MCF 10A (cell line): Measurements from ENCODE around the gene KRT34. TPM values are rescaled to one million over a fixed set of nuclear protein-coding genes. Genes with fewer than 3 reads are reported as not detected.

Experiments used
- BruUV-seq: library from RNA; stranded (reverse); fragments of 400-500 nt; replicated peaks from 2 replicates; lab custom pipeline; 2021; lab: Mats Ljungman, UMichigan
- CTCF ChIA-PET: fragments of 300-600 bp; sonication (Branson Sonifier 250); formaldehyde crosslinking; extraction: SDS; loops from one replicate; lab custom pipeline; 2021; ENCODE audit warnings: antibody characterized with exemption, inconsistent platforms; lab: Yijun Ruan, JAX
- POLR2A ChIA-PET: fragments of 300-600, 350-650 bp; sonication (Branson Sonifier 250); formaldehyde crosslinking; extraction: SDS; loops from one replicate; lab custom pipeline; 2020; ENCODE audit warnings: antibody characterized with exemption, inconsistent platforms; lab: Yijun Ruan, JAX
- DNase-seq: peaks from one replicate; pipeline ENCODE4 v3.0.0-alpha.2; 2018; ENCODE audit not compliant: unreplicated experiment
- H3K27ac Mint-ChIP-seq: one replicate; pipeline ENCODE4 v1.8.0; 2022; ENCODE audit warnings: mild to moderate bottlenecking, low read depth, mixed read lengths; ENCODE audit not compliant: unreplicated experiment
- H3K27me3 Mint-ChIP-seq: one replicate; pipeline ENCODE4 v1.8.0; 2022; ENCODE audit warnings: mixed read lengths; ENCODE audit not compliant: insufficient read depth, unreplicated experiment
- H3K36me3 Mint-ChIP-seq: one replicate; pipeline ENCODE4 v1.8.0; 2022; ENCODE audit warnings: mild to moderate bottlenecking, moderate library complexity, mixed read lengths; ENCODE audit not compliant: insufficient read depth, unreplicated experiment
- H3K4me1 Mint-ChIP-seq: one replicate; pipeline ENCODE4 v1.8.0; 2022; ENCODE audit warnings: mixed read lengths; ENCODE audit not compliant: insufficient read depth, unreplicated experiment
- H3K4me3 Mint-ChIP-seq: one replicate; pipeline ENCODE4 v1.8.0; 2022; ENCODE audit warnings: mild to moderate bottlenecking, moderate library complexity, mixed read lengths; ENCODE audit not compliant: unreplicated experiment
- H3K9me3 Mint-ChIP-seq: one replicate; pipeline ENCODE4 v1.8.0; 2022; ENCODE audit warnings: mixed read lengths; ENCODE audit not compliant: unreplicated experiment
- CTCF ChIP-seq: fragments of 200-600 bp; IDR thresholded peaks from one replicate; pipeline ENCODE4 v1.8.0; 2022; ENCODE audit warnings: antibody characterized with exemption, mild to moderate bottlenecking; ENCODE audit not compliant: unreplicated experiment
- intact Hi-C: fragments of 100-400 bp; cut with micrococcal nuclease; formaldehyde crosslinking; loops from 2 replicates; pipeline ENCODE4 v1.14.1; 2022
- total RNA-seq: library from RNA; stranded (reverse); gene quantifications from 2 replicates; pipeline ENCODE4 v1.2.3, GENCODE V29; 2022

KRT34 gene
- total RNA-seq, 1 experiment from 2014 or later, result 0.40 TPM

- TF ChIP-seq CTCF, result no peak
- no TSS peak for BruUV-seq
- Mint-ChIP-seq H3K4me1 (no peaks in the 10 kb centered on the region), H3K4me3 (no peak overlapping the region), H3K9me3 (no peaks in the 10 kb centered on the region), H3K27ac (no peak overlapping the region), H3K27me3 (peaks cover 11% of the 10 kb centered on the region), H3K36me3 (no peaks in the 10 kb centered on the region)
- ChIA-PET CTCF (interaction anchor here (0.6 to 2.0 kb wide), 5 partner anchors 9 to 435 kb away, joined by 3 to 15 read pairs (median 4); no protein-coding TSS in a partner anchor), POLR2A (interaction anchor here (0.5 to 1.5 kb wide), 3 partner anchors 17 to 497 kb away, joined by 3 to 4 read pairs (median 3); no protein-coding TSS in a partner anchor)
- DNase-seq, result no peak
- intact Hi-C loops, result no loop called here
Observed at GRCh38 chr17:41331606-41332005, 50.5 kb downstream of the KRT34 start.

- POLR2A ChIA-PET, result interaction anchor here (0.7 to 1.1 kb wide), 6 partner anchors 8 to 470 kb away, joined by 3 read pairs; partner anchors contain the start of gene KRT15
- Mint-ChIP-seq H3K9me3 (no peaks in the 10 kb centered on the region), H3K27ac (no peak overlapping the region), H3K4me3 (no peak overlapping the region), H3K4me1 (no peaks in the 10 kb centered on the region), H3K27me3 (no peaks in the 10 kb centered on the region), H3K36me3 (no peaks in the 10 kb centered on the region)
- CTCF ChIA-PET, result interaction anchor here (0.5 to 1.8 kb wide), 16 partner anchors 8 to 537 kb away, joined by 3 to 6 read pairs (median 4); no protein-coding TSS in a partner anchor
- DNase-seq, result peak; percentile 62
- BruUV-seq, result no TSS peak
- intact Hi-C loops, result loop anchor here (1.0 to 10.0 kb wide), 5 partner anchors 337 to 705 kb away; no protein-coding TSS in a partner anchor
- peak; percentile 69 for TF ChIP-seq CTCF
Observed at GRCh38 chr17:41329279-41329948, 52.7 kb downstream of the KRT34 start.

GRCh38 chr17:41328207-41328606, 53.9 kb downstream of the KRT34 start:
- no peak for DNase-seq
- Mint-ChIP-seq H3K4me1 (no peaks in the 10 kb centered on the region), H3K27ac (no peak overlapping the region), H3K9me3 (no peaks in the 10 kb centered on the region), H3K36me3 (no peaks in the 10 kb centered on the region), H3K27me3 (no peaks in the 10 kb centered on the region), H3K4me3 (no peak overlapping the region)
- CTCF ChIA-PET, result interaction anchor here (0.7 to 1.4 kb wide), 9 partner anchors 11 to 521 kb away, joined by 3 to 9 read pairs (median 4); no protein-coding TSS in a partner anchor
- BruUV-seq, result no TSS peak
- no peak for TF ChIP-seq CTCF
- POLR2A ChIA-PET, result no interaction called here
- intact Hi-C loops, result loop anchor here (2.0 to 10.0 kb wide), 3 partner anchors 339 to 703 kb away; no protein-coding TSS in a partner anchor

Other genes starting within 250 kb of the KRT34 start
- not detected in 2 replicates for gene KRTAP4-6, start 241.8 kb downstream of the KRT34 start, total RNA-seq
- gene KRTAP4-5, start 232.5 kb downstream of the KRT34 start, total RNA-seq, result not detected in 2 replicates
- not detected in 2 replicates for gene KRTAP4-4, start 221.6 kb downstream of the KRT34 start, total RNA-seq
- not detected in 2 replicates for gene KRTAP4-3, start 214.1 kb downstream of the KRT34 start, total RNA-seq
- not detected in 2 replicates for gene KRTAP4-2, start 204.1 kb downstream of the KRT34 start, total RNA-seq
- not detected in 2 replicates for gene KRTAP4-1, start 197.4 kb downstream of the KRT34 start, total RNA-seq
- gene KRTAP9-1, start 192.4 kb downstream of the KRT34 start, total RNA-seq, result not detected in 2 replicates
- not detected in 2 replicates for gene KRTAP9-2, start 155.7 kb downstream of the KRT34 start, total RNA-seq
- gene KRTAP9-3, start 149.9 kb downstream of the KRT34 start, total RNA-seq, result not detected in 2 replicates
- gene KRTAP9-8, start 144.3 kb downstream of the KRT34 start, total RNA-seq, result not detected in 2 replicates
- not detected in 2 replicates for gene KRTAP9-4, start 132.6 kb downstream of the KRT34 start, total RNA-seq
- not detected in 2 replicates for gene KRTAP9-9, start 126.9 kb downstream of the KRT34 start, total RNA-seq
- gene KRTAP9-6, start 116.9 kb downstream of the KRT34 start, total RNA-seq, result not detected in 2 replicates
- not detected in 2 replicates for gene KRTAP9-7, start 106.6 kb downstream of the KRT34 start, total RNA-seq
- gene KRTAP29-1, start 79.5 kb downstream of the KRT34 start, total RNA-seq, result not detected in 2 replicates
- not detected in 2 replicates for gene KRTAP16-1, start 73.0 kb downstream of the KRT34 start, total RNA-seq
- not detected in 2 replicates for gene KRTAP17-1, start 66.6 kb downstream of the KRT34 start, total RNA-seq
- gene KRT33A, start 31.5 kb downstream of the KRT34 start, total RNA-seq, result not detected in 2 replicates
- not detected in 2 replicates for gene KRT33B, start 12.5 kb downstream of the KRT34 start, total RNA-seq
- not detected in 2 replicates for gene KRT31, start 15.3 kb upstream of the KRT34 start, total RNA-seq
- not detected in 2 replicates for gene KRT37, start 42.3 kb upstream of the KRT34 start, total RNA-seq
- not detected in 2 replicates for gene KRT38, start 58.7 kb upstream of the KRT34 start, total RNA-seq
- not detected in 2 replicates for gene KRT32, start 85.1 kb upstream of the KRT34 start, total RNA-seq
- not detected in 2 replicates for gene KRT35, start 98.8 kb upstream of the KRT34 start, total RNA-seq
- gene KRT36, start 107.6 kb upstream of the KRT34 start, total RNA-seq, result not detected in 2 replicates
- gene KRT13, start 123.3 kb upstream of the KRT34 start, total RNA-seq, result not detected in 2 replicates
- gene KRT15, start 136.6 kb upstream of the KRT34 start, total RNA-seq, result 28.8 and 83.4 TPM in 2 replicates
- gene KRT19, start 146.0 kb upstream of the KRT34 start, total RNA-seq, result 0.68 TPM in 1 of 2 replicates, not detected in the other
- 0.21 and 0.27 TPM in 2 replicates for gene KRT9, start 189.8 kb upstream of the KRT34 start, total RNA-seq
- 696 and 1,755 TPM in 2 replicates for gene KRT14, start 204.6 kb upstream of the KRT34 start, total RNA-seq
- gene KRT16, start 230.5 kb upstream of the KRT34 start, total RNA-seq, result 74.5 and 109 TPM in 2 replicates
- gene KRT17, start 242.3 kb upstream of the KRT34 start, total RNA-seq, result 1,990 and 4,105 TPM in 2 replicates